A549 (cell line): ENCODE results near the gene DENND6A. TPM values are rescaled to one million over a fixed set of nuclear protein-coding genes. Genes with fewer than 3 reads are reported as not detected.

Source experiments
- ATAC-seq, 2 experiments: fragments of 200-7000 bp in 1 of 2; fragments of >200 bp in 1 of 2; cut with Nextera tagmentation in 1 of 2; cut with Tn5 transposase in 1 of 2; 3 replicates each; pipeline versions ENCODE4 v1.8.0 to v1.9.1; 2018 to 2020; ENCODE audit warnings: mild to moderate bottlenecking in 1 of 2, moderate library complexity in 1 of 2
- CTCF ChIA-PET: fragments of 300-600 bp; sonication (Branson Sonifier 250); formaldehyde crosslinking; extraction: SDS; loops from one replicate; lab custom pipeline; 2021; ENCODE audit warnings: antibody characterized with exemption, inconsistent platforms; lab: Yijun Ruan, JAX
- POLR2A ChIA-PET: fragments of 350-600 bp; formaldehyde crosslinking; extraction: SDS; loops from one replicate; lab custom pipeline; 2021; ENCODE audit warnings: antibody characterized with exemption, inconsistent platforms; lab: Yijun Ruan, JAX
- DNase-seq, 2 experiments: peaks; one replicate each; pipeline versions ENCODE4 v3.0.0 to v3.0.0-alpha.2; 2011 to 2016; ENCODE audit warnings: low read depth in 1 of 2, low spot score in 1 of 2
- FAIRE-seq: peaks from 2 replicates; lab custom pipeline; 2011; peaks lifted over from hg19 to GRCh38; lab: Jason Lieb, UNC
- H3K27ac ChIP-seq, 2 experiments: fragments of >200 bp; sonication (Bioruptor Twin); formaldehyde crosslinking; 3 replicates each; pipeline ENCODE4 v1.5.1; 2016 to 2017
- H3K4me1 ChIP-seq: fragments of >200 bp; sonication (Bioruptor Twin); formaldehyde crosslinking; 3 replicates; pipeline ENCODE4 v1.6.1; 2016
- H3K4me2 ChIP-seq: fragments of >200 bp; sonication (Bioruptor Twin); formaldehyde crosslinking; 3 replicates; pipeline ENCODE4 v1.6.1; 2016
- H3K4me3 ChIP-seq: fragments of >200 bp; sonication (Bioruptor Twin); formaldehyde crosslinking; 3 replicates; pipeline ENCODE4 v1.5.1; 2016
- H3K9me3 ChIP-seq: fragments of >200 bp; sonication (Bioruptor Twin); formaldehyde crosslinking; 3 replicates; pipeline ENCODE4 v1.6.1; 2016
- CBX8 ChIP-seq: fragments of 200-600 bp; sonication (generic); IDR thresholded peaks from 2 replicates; pipeline ENCODE4 v1.6.1; 2016
- CEBPB ChIP-seq, 2 experiments: fragments of >200 bp in 1 of 2; sonication (Bioruptor Twin) in 1 of 2; formaldehyde crosslinking in 1 of 2; IDR thresholded peaks; 2 replicates each; pipeline ENCODE4 v1.6.1; 2012 to 2016
- CHD4 ChIP-seq: fragments of 200-600 bp; sonication (generic); IDR thresholded peaks from 2 replicates; pipeline ENCODE4 v1.6.1; 2016; ENCODE audit warnings: antibody characterized with exemption, mild to moderate bottlenecking, borderline replicate concordance
- CTCF ChIP-seq: fragments of >200 bp; sonication (Bioruptor Twin); formaldehyde crosslinking; IDR thresholded peaks from 3 replicates; pipeline ENCODE4 v1.5.1; 2016
- E2F6 ChIP-seq: IDR thresholded peaks from 2 replicates; pipeline ENCODE4 v1.6.1; 2012; ENCODE audit warnings: low read depth, borderline replicate concordance
- FOSL2 ChIP-seq, 2 experiments: fragments of 450-650 bp in 1 of 2; fragments of >200 bp in 1 of 2; sonication (Bioruptor Twin) in 1 of 2; formaldehyde crosslinking; IDR thresholded peaks; 2 replicates each; pipeline versions ENCODE4 v1.5.0 to v1.6.1; 2016 to 2020; ENCODE audit warnings: mild to moderate bottlenecking in 1 of 2, moderate library complexity in 1 of 2
- GATA3 ChIP-seq: IDR thresholded peaks from 2 replicates; pipeline ENCODE4 v1.6.1; 2012; ENCODE audit warnings: borderline replicate concordance
- HDAC2 ChIP-seq: fragments of 200-600 bp; sonication (generic); IDR thresholded peaks from 2 replicates; pipeline ENCODE4 v1.6.1; 2016
- HEYL ChIP-seq: fragments of 250-450 bp; sonication (Bioruptor Pico); IDR thresholded peaks from 2 replicates; pipeline ENCODE4 v1.8.0; 2021; ENCODE audit warnings: mild to moderate bottlenecking, moderate library complexity
- HOXB13 ChIP-seq: fragments of 250-450 bp; sonication (Bioruptor Pico); IDR thresholded peaks from 2 replicates; pipeline ENCODE4 v1.5.0; 2020; ENCODE audit warnings: low read depth, mild to moderate bottlenecking, moderate library complexity
- JUNB ChIP-seq: fragments of >200 bp; sonication (Bioruptor Twin); formaldehyde crosslinking; IDR thresholded peaks from 2 replicates; pipeline ENCODE4 v1.6.1; 2016
- KDM1A ChIP-seq: fragments of 200-600 bp; sonication (generic); IDR thresholded peaks from 2 replicates; pipeline ENCODE4 v1.6.1; 2016; ENCODE audit warnings: low read depth, mild to moderate bottlenecking
- KDM5A ChIP-seq: fragments of 200-600 bp; sonication (generic); IDR thresholded peaks from 2 replicates; pipeline ENCODE4 v1.6.1; 2016; ENCODE audit warnings: antibody characterized with exemption, mild to moderate bottlenecking
- MYC ChIP-seq: IDR thresholded peaks from 2 replicates; pipeline ENCODE4 v1.6.1; 2012; ENCODE audit warnings: mild to moderate bottlenecking, inconsistent platforms, low read length, improper control_type of control experiment, borderline replicate concordance
- NFE2L2 ChIP-seq: fragments of 150-350 bp; conservative IDR thresholded peaks from 2 replicates; pipeline ENCODE4 v1.6.1; 2014; ENCODE audit warnings: low read length
- NPAS2 ChIP-seq: fragments of 250-450 bp; sonication (Bioruptor Pico); IDR thresholded peaks from 2 replicates; pipeline ENCODE4 v1.8.0; 2022; ENCODE audit warnings: mild to moderate bottlenecking, moderate library complexity, borderline replicate concordance
- PHF8 ChIP-seq: fragments of 200-600 bp; sonication (generic); IDR thresholded peaks from 2 replicates; pipeline ENCODE4 v1.6.1; 2016; ENCODE audit warnings: low read depth, mild to moderate bottlenecking, antibody characterized with exemption, moderate library complexity, borderline replicate concordance
- POLR2A ChIP-seq: IDR thresholded peaks from 2 replicates; pipeline ENCODE4 v1.6.1; 2012; ENCODE audit warnings: mild to moderate bottlenecking, low read length
- RFX5 ChIP-seq: fragments of 450-650 bp; IDR thresholded peaks from 2 replicates; pipeline ENCODE4 v1.7.1; 2014; ENCODE audit warnings: antibody characterized with exemption, mild to moderate bottlenecking, moderate library complexity
- SMC3 ChIP-seq: fragments of >200 bp; sonication (Bioruptor Twin); formaldehyde crosslinking; IDR thresholded peaks from 3 replicates; pipeline ENCODE4 v1.6.1; 2018; ENCODE audit warnings: inconsistent platforms
- ZC3H11A ChIP-seq: fragments of 450-650 bp; IDR thresholded peaks from 2 replicates; pipeline ENCODE4 v1.6.1; 2014; ENCODE audit warnings: antibody characterized with exemption, mild to moderate bottlenecking
- WGBS: methylation state at CpG from one replicate; pipeline ENCODE4 v1.1.6; 2017; ENCODE audit errors: missing lambda C conversion rate; 5-methylcytosine and 5-hydroxymethylcytosine counted together
- polyA plus RNA-seq, 4 experiments: library from polyadenylated mRNA; depleted of rRNA in 3 of 4; stranded (reverse); fragments of >200 nt; fragmentation: RNase III in 1 of 4; extraction: RNeasy Plus Mini Kit Qiagen cat#74134 plus additional on column Dnase treatment in 1 of 4; gene quantifications; 2 replicates in 3 of 4; 3 replicates in 1 of 4; pipeline ENCODE4 v1.2.3, GENCODE V29; 2011 to 2017
- TF ChIP-seq, protein P1 (sequence below): fragments of 250-450 bp; sonication (Bioruptor Pico); IDR thresholded peaks from 2 replicates; pipeline ENCODE4 v1.5.0; 2020; ENCODE audit warnings: low read depth, mild to moderate bottlenecking, moderate library complexity
- TF ChIP-seq, protein P2 (sequence below): fragments of 450-650 bp; IDR thresholded peaks from 2 replicates; pipeline ENCODE4 v1.6.1; 2014; ENCODE audit warnings: antibody characterized with exemption

DENND6A gene
- polyA plus RNA-seq, 2 of the 4 experiments (the other 2 are of a cell fraction), result 5.4 to 18.1 TPM

DNA sequence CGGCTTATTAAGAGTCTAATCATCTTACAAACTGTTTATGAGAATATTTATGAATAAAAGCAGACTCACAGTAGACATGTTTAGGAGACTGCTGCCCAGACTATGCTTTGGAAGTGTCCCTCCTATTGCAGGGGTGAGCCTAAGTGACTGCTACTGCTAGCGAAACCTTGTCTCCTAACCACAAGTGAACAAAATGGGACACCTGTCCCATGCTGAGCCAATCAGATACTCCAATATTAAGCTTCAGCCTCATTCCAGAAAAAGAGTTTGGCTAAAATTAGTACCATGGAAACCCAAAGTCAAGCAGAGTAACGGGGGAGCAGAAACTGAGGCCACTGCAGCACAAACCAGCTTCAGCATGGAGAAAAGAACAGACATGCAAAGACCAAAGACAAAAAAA is 4.6 kb downstream of the DENND6A start:
- Histone ChIP-seq H3K27ac (no peak overlapping the region), H3K4me1 (peaks cover 18% of the 10 kb centered on the region; the same call in 2 of the 3 replicates), H3K9me3 (no peaks in the 10 kb centered on the region), H3K4me2 (no peak overlapping the region), H3K4me3 (no peak overlapping the region)
- DNase-seq (no peak), ATAC-seq (no peak), FAIRE-seq (no peak)
- CTCF ChIA-PET, result no interaction called here
- TF ChIP-seq E2F6, result no peak
- no peak for TF ChIP-seq NFE2L2
- 88% methylated on average over 3 of the region's 3 CpGs for WGBS
- POLR2A ChIA-PET, result no interaction called here

- H3K27ac ChIP-seq, result no peak overlapping the region
- DNase-seq (no peak), ATAC-seq (no peak), FAIRE-seq (no peak)
- H3K4me3 ChIP-seq, result no peak overlapping the region
- ChIA-PET POLR2A (no interaction called here), CTCF (interaction anchor here (1.2 kb wide), 1 partner anchor 170 kb away, joined by 3 read pairs; no protein-coding TSS in a partner anchor)
- H3K4me1 ChIP-seq, result no peaks in the 10 kb centered on the region
- no peak for TF ChIP-seq JUNB
- TF ChIP-seq SMC3, result no peak
- TF ChIP-seq HDAC2, result no peak
- no peak for TF ChIP-seq PHF8
- TF ChIP-seq KDM1A, result no peak
- TF ChIP-seq CEBPB (IDR thresholded peaks at IDR 0.05), result no peak
- no peak for TF ChIP-seq CHD4
- TF ChIP-seq MYC, result no peak
- no peak for TF ChIP-seq HEYL
- TF ChIP-seq, protein P1, sequence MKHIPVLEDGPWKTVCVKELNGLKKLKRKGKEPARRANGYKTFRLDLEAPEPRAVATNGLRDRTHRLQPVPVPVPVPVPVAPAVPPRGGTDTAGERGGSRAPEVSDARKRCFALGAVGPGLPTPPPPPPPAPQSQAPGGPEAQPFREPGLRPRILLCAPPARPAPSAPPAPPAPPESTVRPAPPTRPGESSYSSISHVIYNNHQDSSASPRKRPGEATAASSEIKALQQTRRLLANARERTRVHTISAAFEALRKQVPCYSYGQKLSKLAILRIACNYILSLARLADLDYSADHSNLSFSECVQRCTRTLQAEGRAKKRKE, result no peak
- TF ChIP-seq, protein P2, sequence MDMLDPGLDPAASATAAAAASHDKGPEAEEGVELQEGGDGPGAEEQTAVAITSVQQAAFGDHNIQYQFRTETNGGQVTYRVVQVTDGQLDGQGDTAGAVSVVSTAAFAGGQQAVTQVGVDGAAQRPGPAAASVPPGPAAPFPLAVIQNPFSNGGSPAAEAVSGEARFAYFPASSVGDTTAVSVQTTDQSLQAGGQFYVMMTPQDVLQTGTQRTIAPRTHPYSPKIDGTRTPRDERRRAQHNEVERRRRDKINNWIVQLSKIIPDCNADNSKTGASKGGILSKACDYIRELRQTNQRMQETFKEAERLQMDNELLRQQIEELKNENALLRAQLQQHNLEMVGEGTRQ, result no peak
- no peak for TF ChIP-seq HOXB13 (CRISPR knock-in tag)
- no peak for TF ChIP-seq CTCF
- TF ChIP-seq KDM5A, result no peak
- TF ChIP-seq POLR2A, result no peak
- no peak for TF ChIP-seq NFE2L2
- no peak for TF ChIP-seq ZC3H11A
- TF ChIP-seq GATA3, result no peak
- no peak for TF ChIP-seq FOSL2 (IDR thresholded peaks at IDR 0.05)
- TF ChIP-seq FOSL2 (CRISPR knock-in tag; IDR thresholded peaks at IDR 0.05), result no peak
- TF ChIP-seq RFX5, result no peak
- H3K9me3 ChIP-seq, result no peaks in the 10 kb centered on the region
- H3K4me2 ChIP-seq, result no peak overlapping the region
- WGBS, result 81% methylated on average over 2 of the region's 2 CpGs
Observed at GRCh38 chr3:57683286-57683685, 9.6 kb downstream of the DENND6A start.

GRCh38 chr3:57682284-57682683 is 10.6 kb downstream of the DENND6A start:
- Histone ChIP-seq H3K4me1 (no peaks in the 10 kb centered on the region), H3K27ac (no peak overlapping the region), H3K4me3 (no peak overlapping the region), H3K9me3 (no peaks in the 10 kb centered on the region)
- ATAC-seq (no peak), FAIRE-seq (no peak)
- 3% methylated on average over 1 of the region's 1 CpG for WGBS
- POLR2A ChIA-PET, result interaction anchor here (0.9 kb wide), 1 partner anchor 11 kb away, joined by 3 read pairs; the partner anchor contains the start of gene DENND6A
- TF ChIP-seq CBX8 (no peak), NPAS2 (CRISPR knock-in tag) (no peak), CTCF (0 out of 3 replicates have a peak, but pooled peaks have one; percentile 13), SMC3 (no peak)
- TF ChIP-seq, all 56 proteins: peak for 1
- no peak for DNase-seq
- no peak overlapping the region for H3K4me2 ChIP-seq
- CTCF ChIA-PET, result interaction anchor here (0.6 kb wide), 1 partner anchor 115 kb away, joined by 4 read pairs; no protein-coding TSS in a partner anchor
